ENCODE data around the gene ADAM10.

ADAM10 gene

DNA sequence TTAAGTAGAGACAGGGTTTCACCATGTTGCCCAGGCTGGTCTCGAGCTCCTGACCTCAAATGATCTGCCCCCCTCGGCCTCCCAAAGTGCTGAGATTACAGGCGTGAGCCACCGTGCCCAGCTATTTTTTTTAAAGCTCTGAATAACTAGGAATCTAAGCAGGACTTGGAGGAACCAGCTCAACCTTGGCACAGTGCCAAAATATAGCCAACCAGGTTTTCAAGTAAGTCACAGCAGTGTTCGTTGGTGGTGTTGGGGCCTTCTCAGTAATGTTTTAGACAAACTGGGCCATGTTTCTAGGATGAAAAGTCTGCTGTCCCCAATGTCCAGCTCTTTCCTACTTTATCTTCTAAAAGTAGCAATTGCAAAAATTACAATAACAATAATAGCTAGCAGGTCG, 6.4 kb upstream of the ADAM10 start:
- DNase-seq (ENCODE audit: low read depth, low spot score): no peak

DNA sequence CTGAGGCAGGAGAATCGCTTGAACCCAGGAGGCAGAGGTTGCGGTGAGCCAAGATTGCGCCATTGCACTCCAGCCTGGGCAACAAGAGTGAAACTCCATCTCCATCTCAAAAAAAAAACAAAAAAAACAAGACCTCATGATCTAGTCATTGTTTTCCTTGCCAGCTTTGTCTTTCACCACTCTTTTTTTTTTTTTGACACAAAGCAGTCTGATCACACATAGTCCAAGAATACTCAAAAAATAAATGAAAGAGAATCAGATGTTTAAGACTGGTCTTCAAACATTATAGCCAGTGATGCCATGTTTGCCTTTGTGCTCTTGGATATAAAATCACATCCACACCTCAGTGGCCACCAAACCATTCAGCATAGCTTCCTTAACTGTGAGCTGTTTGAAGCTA, 5.8 kb upstream of the ADAM10 start:
- DNase-seq (ENCODE audit: low read depth, low spot score): no peak

DNA sequence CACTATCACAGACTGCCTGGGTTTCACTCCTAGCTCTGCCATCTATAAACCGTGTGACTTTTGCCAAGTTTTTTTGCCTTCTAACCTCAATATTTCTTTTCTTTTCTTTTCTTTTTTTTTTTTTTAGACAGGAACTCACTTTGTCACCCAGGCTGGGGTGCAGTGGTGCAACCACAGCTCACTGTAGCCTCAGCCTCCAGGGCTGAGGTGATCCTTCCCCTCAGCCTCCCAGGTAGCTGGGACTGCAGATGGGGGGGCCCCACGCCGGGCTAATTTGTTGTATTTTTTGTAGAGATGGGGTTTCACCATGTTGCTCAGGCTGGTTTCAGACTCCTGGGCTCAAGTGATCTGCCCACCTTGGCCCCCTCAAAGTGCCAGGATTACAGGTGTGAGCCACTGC, 3.2 kb upstream of the ADAM10 start:
- DNase-seq (ENCODE audit: low read depth, low spot score): no peak

DNA sequence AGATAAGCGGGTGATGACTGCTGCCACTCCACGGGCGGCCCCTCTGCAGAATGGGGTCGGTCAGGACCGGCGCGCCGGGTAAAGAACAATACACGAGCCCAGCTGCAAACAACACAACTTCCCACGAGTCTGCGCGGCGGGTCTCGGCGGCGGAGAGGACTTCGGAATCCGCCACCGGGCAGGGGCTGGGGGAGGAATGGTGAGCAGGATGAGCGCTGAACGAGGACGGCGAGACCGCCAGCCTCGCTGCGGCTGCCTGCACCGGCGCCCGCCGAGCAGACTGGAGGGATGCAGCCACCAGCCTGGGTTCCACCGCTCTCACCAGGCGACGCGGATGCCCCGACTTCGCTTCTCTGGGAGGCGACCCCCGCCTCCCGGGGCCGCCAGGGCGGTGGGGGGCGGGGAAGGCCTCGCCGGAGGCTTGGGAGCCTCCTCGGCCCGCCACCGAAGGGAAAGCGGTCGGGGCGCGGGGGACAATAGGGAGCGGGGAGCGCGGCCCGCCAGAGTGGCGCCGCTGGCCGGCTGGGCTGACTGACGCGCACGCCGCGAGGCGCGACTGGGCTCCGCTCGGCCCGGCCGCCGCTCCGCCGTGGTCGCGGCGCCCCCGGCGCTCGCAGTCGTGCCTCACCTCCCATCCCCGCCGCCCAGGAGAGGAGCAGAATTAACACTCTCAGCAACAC, 515 bp downstream of the ADAM10 start:
- no peak for DNase-seq (ENCODE audit: low read depth, low spot score)

DNA sequence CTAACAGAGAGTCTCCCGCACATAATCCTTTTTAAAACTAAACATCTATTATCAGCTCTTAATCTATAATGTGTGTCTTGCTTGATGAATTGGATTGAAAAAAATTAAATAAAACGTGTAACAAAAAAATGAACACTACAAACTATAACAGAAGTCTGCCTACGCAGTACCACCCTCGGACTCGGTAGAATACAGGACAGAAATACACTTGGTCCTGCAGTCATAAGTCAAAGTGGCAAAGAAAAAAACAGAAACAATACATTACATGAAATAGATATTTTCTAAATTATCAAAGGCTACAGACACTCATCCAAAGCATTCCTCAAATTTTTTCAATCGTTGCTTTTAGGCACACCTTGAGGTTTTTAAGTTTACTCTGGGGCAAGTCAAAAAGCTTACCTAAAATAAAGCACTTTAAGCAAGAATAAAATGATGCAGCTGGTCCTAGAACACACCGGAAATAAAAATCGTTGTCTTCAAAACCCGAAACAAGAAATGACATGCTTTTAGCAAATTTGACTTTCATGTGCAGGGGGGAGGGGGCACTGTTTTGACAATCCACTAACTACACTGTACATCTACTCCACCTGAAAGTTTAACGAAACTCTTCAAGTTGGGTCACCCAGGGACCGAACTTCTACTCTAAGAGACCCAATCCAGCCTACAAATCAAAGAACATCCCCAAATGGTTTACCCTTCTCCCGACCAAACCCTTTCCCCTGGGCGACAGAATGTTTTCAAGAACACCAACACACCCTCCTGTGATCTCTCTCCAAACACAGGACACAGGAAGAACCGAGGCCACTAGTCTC, 1.3 kb downstream of the ADAM10 start:
- no peak for DNase-seq (ENCODE audit: low read depth, low spot score)

DNA sequence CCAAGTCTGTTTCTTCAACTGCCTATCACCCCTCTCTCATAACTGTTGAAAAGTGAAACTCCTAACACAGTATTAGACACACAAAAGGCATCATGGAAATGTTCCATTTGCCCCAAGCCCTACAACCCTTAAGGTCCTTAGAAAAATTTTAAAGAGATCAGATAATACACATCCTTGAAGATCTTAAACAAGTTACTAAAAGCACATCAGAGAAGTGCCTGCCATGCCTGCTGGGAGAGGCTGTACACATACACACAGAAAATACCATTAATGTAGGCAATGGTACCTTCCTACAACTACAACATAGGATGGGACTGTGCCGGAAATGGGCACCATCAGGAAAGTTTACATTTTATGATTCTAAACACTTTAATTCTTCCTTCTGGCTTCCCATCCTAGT, 3.3 kb downstream of the ADAM10 start:
- no peak for DNase-seq (ENCODE audit: low read depth, low spot score)

DNA sequence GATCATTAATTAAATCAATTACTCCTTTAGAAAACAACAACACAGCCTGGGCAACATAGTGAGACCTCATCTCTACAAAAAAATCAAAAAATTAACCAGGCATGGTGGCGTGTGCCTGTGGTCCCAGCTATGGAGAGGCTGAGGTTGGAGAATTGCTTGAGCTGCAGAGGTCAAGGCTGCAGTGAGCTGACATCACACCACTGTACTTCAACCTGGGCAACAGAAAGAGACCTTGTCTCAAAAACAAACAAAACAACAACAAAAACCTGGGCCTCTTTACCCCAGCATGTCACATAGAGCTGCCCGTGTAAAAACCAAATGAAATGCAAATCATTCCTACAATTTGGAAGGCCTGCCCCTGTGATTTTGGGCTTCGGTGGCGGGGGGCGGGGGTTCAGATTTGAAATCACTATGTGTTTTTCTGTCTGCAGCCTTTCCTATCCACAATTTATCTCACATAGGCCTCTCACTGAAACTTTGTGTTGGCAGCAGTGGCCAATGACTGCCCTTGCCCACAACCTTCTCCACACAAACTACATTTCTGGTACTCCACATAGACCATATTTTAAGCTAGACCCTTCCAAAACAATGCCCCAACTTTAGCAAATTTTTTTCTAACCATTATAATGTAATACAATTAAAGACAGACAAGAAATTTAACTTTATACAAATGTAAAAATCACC, 6.5 kb downstream of the ADAM10 start:
- DNase-seq (ENCODE audit: low read depth, low spot score): no peak

DNA sequence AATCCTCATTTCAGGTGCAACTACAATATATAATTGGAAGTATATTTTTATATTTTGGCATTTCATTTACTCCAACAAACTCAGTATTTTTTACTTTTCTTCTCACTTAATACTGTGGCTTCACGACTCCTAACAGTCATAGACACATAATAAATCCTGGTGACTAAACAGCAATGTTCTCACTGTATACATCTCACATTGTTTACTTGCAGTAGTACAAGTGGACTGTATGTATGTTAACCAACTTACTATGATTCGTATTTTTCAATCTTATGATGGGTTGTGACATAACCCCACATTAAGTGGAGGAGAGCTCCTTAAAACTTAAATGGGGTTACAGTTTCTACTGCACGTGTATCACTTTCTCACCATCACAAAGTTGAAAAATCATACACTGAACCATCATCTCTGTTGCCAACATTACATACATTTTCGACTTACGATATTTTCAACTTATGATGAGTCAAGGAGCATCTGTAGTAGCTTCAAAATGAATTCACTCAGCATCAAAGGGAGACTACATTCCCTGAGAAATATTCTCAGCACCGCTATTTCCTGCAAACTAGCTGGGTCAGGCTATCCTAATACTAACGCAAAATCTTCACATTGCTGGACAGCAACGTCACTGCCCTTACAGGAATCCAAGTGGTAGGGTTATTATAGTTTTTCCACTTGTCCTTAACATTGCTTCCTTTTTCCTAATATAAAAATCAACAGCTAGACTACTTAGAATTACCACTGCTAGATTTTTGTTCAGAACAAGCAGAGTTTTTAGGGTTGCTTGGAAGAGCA, 7.3 kb downstream of the ADAM10 start:
- DNase-seq (ENCODE audit: low read depth, low spot score): no peak

DNA sequence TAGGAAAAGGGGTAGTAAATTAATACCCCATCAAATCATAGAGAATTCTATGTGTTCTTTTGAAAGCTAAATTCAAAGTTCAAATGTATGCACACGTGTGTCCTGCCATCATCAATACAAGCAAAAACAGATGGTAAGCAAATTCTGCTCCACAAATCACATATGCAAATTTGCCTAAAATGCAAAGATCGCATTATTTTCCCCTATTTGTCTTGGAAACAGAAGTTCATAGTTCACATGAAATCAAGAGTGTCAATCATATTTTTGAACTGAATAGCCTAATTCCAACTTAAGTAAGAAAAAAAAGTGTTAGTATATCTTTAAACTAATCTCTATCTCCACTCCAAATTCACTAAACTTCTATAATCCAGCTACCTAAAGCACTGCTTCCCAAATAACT, 8.5 kb downstream of the ADAM10 start:
- no peak for DNase-seq (ENCODE audit: low read depth, low spot score)

DNA sequence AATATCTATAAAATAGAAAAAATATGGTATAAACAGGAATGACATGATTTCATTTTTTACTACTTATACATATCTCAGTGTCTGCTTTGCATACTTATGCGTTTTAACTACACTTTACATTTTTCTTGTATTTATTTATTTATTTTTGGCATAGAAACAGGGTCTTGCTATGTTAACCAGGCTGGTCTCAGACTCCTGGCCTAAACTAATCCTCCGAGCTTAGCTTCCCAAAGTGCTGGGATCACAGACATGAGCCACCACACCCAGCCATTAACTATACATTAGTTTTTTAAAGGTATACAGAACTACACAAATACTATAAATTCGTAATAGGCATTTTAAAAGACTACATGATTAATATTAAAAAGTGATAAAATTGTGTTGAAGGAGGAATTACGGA, 9.1 kb downstream of the ADAM10 start:
- no peak for DNase-seq (ENCODE audit: low read depth, low spot score)

DNA sequence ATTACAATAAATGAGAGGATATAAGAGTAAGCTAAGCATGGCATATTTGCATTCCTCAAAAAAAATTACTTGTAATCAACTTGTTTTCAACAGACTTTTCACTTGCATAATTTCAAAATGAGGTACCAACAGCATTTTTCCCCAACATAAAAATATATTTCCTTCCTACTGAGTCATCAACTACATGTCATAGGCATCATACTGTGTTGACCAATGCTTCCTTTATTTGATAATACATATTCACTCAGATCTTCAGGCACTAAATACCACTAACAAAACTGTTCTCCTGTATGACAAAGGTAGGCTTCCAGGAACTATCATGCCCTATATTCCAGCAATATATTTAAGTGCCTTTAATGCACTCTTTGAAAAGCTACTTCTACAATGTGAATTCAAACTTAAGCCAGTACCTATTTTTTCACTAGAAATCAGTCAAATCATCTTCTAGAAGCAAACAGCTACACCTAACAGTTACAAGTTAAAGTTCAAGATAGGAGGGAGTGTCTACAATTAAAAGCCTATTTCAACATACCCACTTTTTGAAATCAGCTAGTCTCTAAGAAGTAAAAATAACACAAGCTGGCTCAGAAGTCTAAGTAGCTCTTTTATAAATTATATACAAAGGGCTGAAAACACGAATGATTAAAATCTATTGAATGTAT, 11.3 kb downstream of the ADAM10 start:
- no peak for DNase-seq (ENCODE audit: low read depth, low spot score)

DNA sequence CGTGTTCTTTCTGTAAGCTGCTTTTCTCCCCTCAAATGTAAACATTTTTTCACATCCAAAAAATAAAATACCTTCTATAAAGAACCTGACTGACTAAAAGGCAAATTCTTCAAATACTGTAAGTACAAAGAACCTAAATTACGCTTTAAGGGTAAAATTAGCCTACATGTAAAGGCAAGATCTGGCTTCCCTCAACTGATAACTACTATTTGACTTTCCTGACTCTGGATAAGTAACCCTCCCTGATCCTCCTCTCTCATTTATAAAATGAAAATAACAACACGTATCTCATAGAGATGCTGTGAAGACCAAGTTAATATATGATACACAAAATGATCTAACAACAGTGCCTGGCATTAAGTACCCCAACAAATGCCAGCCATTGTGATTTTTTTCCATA, 12.2 kb downstream of the ADAM10 start:
- no peak for DNase-seq (ENCODE audit: low read depth, low spot score)

DNA sequence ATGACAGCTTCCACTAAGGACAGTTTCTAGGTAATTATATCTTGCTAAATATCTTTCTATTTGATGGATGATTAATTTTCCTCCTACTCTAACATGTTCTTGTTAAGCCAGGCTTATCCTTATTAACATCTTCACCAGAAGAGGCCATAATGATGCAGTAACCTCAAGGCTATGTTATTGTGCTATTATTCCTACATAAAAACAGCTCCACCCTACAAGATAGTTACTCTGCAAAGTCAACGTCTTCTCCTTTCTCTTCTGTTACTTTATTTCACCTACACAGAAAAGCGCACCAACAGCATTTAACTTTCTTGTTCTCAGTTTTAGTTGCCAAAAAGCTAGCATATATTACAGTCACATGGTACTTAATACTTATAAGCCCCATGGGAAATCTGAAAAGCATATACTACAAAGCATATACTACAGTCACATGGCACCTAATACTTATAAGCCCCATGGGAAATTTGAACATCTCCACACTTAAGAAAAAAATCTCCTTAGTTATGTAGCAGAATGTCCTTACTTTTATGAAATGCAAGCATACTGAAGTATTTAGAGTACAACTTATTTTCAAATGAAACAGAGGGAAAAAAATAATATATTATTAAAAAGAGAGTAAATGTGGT, 13.4 kb downstream of the ADAM10 start:
- DNase-seq (ENCODE audit: low read depth, low spot score): no peak

DNA sequence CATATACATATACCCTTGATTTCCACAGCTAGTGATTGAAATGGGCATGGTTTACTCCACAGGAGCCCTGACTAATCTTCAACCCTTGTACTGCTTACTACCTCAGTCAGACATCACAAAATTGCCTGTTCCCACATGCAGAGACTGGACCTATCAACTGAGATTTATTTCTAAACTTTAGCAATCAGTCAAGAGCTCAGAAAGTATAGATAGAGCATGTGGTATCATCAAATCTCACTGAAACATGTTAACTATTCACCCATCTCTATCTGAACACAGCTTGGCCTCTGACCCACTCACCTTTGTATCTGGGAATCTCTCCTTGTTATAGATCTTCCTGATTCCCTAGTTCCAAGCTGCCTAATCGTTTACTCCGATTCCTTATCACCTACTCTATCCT, 14.6 kb downstream of the ADAM10 start:
- DNase-seq (ENCODE audit: low read depth, low spot score): no peak

DNA sequence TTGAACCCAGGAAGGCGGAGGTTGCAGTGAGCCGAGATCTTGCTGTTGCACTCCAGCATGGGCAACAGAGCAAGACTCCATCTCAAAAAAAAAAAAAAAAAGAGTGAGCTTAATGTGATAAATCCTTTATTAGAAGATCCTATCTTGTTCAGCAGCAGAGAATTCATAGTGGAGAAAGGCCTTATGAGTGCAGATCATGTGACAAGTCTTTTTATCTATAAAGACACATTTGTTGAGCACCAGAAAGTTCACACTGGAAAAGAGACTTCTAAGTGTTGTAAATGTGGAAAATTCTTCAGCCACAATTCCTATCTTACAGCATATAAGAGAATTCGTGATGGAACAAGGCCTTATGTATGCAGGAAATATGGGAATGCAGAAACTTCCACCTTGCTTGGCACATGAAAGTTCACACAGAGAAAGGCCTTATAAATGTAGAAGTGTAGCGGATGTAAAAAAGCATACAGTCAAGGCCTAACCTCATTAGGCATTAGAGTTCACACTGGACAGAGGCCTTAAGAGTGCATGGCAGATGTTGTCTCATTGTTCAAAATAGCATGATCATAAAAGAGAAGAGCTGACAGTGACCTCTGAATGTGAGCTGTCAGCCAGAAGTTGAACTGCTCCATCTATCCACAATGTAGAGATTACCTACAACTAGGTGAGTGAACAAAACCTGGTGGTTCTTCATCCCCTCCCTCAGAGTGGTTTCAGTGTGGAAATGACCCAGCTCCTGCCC, 16.7 kb downstream of the ADAM10 start:
- no peak for DNase-seq (ENCODE audit: low read depth, low spot score)

DNA sequence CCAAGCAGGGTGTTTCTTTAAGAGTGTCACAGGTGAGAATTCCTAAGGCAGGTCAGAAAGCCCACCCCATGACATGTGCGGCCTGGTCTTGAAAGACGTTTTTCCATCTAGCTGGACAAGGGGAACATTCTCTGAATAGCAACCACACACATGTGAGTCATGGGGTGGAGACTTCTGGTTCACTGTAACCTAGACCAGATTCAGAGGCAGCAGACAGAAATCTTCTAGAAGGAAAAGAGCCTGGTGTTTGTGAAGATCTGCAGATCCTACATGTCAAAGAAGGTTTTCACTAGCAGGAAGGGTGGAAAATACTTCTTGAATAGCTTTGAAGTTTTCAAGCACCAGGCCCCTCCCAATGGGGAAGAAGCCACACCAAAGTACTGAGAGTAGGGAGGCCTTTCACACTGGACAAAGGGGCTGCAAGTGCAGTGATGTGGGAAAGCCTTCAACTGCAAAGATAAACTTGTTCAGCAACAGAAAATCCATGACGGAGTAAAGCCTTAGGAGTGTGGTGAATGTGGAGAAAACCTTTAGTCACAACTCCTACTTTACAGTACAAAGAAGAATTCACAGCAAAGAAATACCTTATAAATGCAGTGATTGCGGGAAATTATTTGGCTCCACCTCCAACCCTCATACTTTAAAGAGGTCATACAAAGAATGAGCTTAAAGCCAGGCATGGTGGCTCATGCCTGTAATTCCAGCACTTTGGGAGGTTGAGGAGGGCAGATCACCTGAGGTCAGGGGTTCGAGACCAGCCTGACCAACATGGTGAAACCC, 17.6 kb downstream of the ADAM10 start:
- DNase-seq (ENCODE audit: low read depth, low spot score): no peak

DNA sequence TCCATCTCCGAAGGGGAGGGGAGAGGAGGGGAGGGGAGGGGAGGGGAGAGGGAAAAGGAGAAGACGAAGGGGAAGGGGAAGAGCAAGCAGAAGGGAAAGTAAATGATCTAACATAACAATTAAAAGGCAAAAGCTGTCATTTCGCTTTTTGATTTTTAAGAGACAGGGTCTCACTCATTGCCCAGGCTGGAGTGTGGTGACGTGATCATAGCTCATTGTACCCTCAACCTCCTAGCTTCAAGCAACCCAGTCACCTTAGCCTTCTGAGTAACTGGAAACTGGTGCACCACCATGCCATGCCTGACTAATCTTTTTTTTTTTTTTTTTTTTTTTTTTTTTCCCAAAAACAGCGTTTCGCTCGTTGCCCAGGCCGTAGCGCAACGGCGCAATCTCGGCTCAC, 22.6 kb downstream of the ADAM10 start:
- no peak for DNase-seq (ENCODE audit: low read depth, low spot score)

DNA sequence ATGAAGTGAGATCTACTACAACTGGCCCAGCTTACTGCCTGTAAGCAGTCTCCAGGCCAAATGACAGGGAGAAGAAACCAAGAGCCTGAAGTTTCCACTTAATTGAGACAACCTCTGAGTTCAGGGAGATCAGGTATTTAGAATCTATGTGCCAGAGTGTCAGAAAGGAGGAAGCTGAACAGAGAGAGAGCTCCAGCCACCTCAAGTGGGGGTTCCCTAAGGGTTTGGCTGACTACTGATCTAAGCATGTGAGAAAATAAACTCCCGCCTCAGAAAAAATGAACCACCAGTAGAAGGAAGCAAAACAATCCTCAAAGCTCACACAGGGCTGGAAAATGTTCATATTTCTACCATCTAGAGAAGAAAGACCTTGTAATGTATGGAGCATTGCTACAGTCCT, 25.0 kb downstream of the ADAM10 start:
- no peak for DNase-seq (ENCODE audit: low read depth, low spot score)

DNA sequence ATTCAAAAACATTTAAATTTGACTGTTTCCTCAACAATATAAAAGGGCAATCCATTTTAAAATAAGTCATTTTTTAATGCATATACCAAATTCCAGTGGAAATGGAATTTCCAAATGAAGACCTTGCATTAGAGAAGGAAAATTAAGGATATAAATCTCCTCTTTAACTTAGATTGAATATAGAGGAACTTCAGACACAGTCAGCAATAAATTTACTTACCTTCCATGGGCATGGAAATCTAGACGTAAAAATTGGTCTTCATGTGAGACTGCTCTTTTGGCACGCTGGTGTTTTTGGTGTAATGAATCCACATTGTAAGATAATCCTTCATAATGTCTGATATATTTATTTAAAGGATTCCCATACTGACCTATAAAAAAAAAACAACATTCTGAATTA, 32.1 kb downstream of the ADAM10 start:
- no peak for DNase-seq (ENCODE audit: low read depth, low spot score)

DNA sequence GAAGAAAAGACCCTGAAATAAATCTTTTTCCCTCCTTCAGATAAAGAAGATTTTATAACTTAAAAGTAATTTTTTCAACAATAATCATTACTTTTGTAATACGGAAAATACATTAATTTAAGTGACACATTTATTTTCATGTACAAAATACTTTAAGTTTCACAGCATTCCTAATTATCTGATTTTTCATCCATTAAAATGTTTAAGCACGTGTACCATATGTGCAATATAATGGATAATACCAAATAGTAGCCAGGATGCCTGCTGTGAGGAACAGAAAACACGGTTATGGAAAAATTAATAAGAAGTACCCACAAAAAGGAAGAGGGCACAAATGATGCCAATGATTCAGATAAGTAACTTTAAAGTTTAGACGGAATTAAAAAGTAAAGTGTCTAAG, 33.5 kb downstream of the ADAM10 start:
- no peak for DNase-seq (ENCODE audit: low read depth, low spot score)

Data from iPS DF 19.7 (cell line).